ENCODE measurements around the gene PDCD10. TPM values are rescaled to one million over a fixed set of nuclear protein-coding genes. Genes with fewer than 3 reads are reported as not detected.

PDCD10 gene
- total RNA-seq, 4 donors from 2014 or later: 53.6 to 95.4 (median 68.5) TPM

GRCh38 chr3:167700046-167700445 lies 34.6 kb downstream of the PDCD10 start:
- H3K9me3 ChIP-seq: no peaks in the 10 kb centered on the region
- H3K36me3 ChIP-seq: peaks cover 3 to 44% of the 10 kb centered on the region in 2 donors
- no peak for TF ChIP-seq POLR2A (IDR thresholded peaks at IDR 0.05)
- no peak for TF ChIP-seq POLR2AphosphoS5 (IDR thresholded peaks at IDR 0.05)
- no peak for TF ChIP-seq EP300 (IDR thresholded peaks at IDR 0.05)
- no peak for TF ChIP-seq CTCF (IDR thresholded peaks at IDR 0.05)
- H3K27ac ChIP-seq: no peak overlapping the region
- 77 to 96% methylated on average over 3 to 4 of the region's 4 CpGs for WGBS, 2 donors (ENCODE audit: low coverage in 1 of 2)
- no peak for ATAC-seq
- H3K4me3 ChIP-seq: no peak overlapping the region
- H3K27me3 ChIP-seq: no peaks in the 10 kb centered on the region
- H3K4me1 ChIP-seq: no peaks in the 10 kb centered on the region

- WGBS, 2 donors (ENCODE audit: low coverage in 1 of 2): 72 to 93% methylated on average over 2 of the region's 2 CpGs
- H3K36me3 ChIP-seq: peaks cover 3 to 44% of the 10 kb centered on the region in 2 donors
- no peak for ATAC-seq
- no peaks in the 10 kb centered on the region for H3K9me3 ChIP-seq
- no peak overlapping the region for H3K4me3 ChIP-seq
- H3K27ac ChIP-seq: no peak overlapping the region
- H3K4me1 ChIP-seq: no peaks in the 10 kb centered on the region
- TF ChIP-seq POLR2A (IDR thresholded peaks at IDR 0.05) (no peak), EP300 (IDR thresholded peaks at IDR 0.05) (no peak), POLR2AphosphoS5 (IDR thresholded peaks at IDR 0.05) (no peak), CTCF (IDR thresholded peaks at IDR 0.05) (no peak)
- no peaks in the 10 kb centered on the region for H3K27me3 ChIP-seq
Observed at GRCh38 chr3:167694121-167694520, 40.6 kb downstream of the PDCD10 start.

DNA sequence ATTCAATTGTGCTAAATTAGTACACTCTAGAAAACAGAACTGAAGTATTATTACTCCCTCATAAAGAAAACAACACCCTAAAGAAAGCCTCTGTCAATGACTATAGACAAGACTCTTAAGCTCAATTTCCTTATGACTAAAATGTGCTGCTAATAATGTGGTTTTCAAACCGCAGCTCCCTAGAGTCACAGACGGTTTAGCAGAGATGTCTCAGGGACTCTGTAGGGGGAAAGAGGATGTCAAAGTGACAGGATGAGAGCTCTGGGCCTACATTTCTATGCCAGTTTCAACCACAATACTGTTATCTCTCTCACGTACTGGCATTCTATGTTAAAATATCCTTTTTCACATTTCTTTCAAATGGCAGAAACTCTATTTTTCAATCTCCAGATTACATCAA lies 43.3 kb downstream of the PDCD10 start:
- ATAC-seq: no peak
- H3K9me3 ChIP-seq: no peaks in the 10 kb centered on the region
- H3K4me3 ChIP-seq: no peak overlapping the region
- peaks cover 0 to 50% of the 10 kb centered on the region in 2 donors for H3K36me3 ChIP-seq
- no peaks in the 10 kb centered on the region for H3K4me1 ChIP-seq
- H3K27ac ChIP-seq: no peak overlapping the region
- WGBS, 2 donors (ENCODE audit: low coverage in 1 of 2): 63 to 85% methylated on average over 3 of the region's 3 CpGs
- no peaks in the 10 kb centered on the region for H3K27me3 ChIP-seq
- no peak for TF ChIP-seq POLR2AphosphoS5 (IDR thresholded peaks at IDR 0.05)
- TF ChIP-seq EP300 (IDR thresholded peaks at IDR 0.05): no peak
- no peak for TF ChIP-seq POLR2A (IDR thresholded peaks at IDR 0.05)
- TF ChIP-seq CTCF (IDR thresholded peaks at IDR 0.05): no peak

DNA sequence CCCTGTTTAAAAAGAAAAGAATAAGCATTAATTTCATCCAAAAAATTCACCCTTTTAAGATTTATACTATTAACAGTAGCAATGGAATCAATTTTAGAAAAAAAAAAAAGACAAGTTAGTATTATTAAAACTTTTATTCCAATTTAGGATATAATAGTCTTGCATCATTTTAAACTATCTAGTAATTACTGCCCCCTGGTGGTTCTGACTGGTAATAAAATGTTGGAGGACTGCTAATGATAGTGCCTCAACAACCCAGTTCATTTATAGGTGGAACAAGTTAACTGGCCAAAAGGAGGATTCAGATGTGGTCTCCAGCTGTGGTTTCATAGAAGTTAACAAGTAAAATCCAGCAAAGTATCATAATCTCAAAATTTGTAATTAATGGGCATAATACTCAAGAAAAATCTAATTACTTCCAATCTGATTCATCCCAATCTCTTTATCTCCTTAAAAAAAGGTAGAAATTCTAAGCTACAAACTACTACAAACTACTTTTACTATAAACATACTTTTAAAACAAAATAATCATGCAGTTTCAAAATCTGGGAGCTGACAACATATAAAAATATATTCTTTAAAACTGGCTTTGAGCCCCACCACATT lies 50.2 kb downstream of the PDCD10 start:
- peaks cover 0 to 52% of the 10 kb centered on the region in 2 donors for H3K36me3 ChIP-seq
- peak; percentile 34 for ATAC-seq
- TF ChIP-seq EP300 (IDR thresholded peaks at IDR 0.05) (no peak), POLR2A (IDR thresholded peaks at IDR 0.05) (no peak), CTCF (IDR thresholded peaks at IDR 0.05) (peak; percentile 58 to 75 (median 66)), POLR2AphosphoS5 (IDR thresholded peaks at IDR 0.05) (no peak)

GRCh38 chr3:167679526-167679925 lies 55.2 kb downstream of the PDCD10 start:
- Histone ChIP-seq H3K4me3 (no peak overlapping the region), H3K27me3 (no peaks in the 10 kb centered on the region), H3K4me1 (no peaks in the 10 kb centered on the region), H3K9me3 (peaks cover 0 to 21% (median 0%) of the 10 kb centered on the region in 3 donors), H3K27ac (no peak overlapping the region), H3K36me3 (peaks cover 5 to 70% of the 10 kb centered on the region in 2 donors)
- 88 to 93% methylated on average over 4 of the region's 4 CpGs for WGBS, 2 donors (ENCODE audit: low coverage in 1 of 2)
- no peak for TF ChIP-seq POLR2AphosphoS5 (IDR thresholded peaks at IDR 0.05)
- TF ChIP-seq CTCF (IDR thresholded peaks at IDR 0.05): no peak
- TF ChIP-seq POLR2A (IDR thresholded peaks at IDR 0.05): no peak
- TF ChIP-seq EP300 (IDR thresholded peaks at IDR 0.05): no peak
- ATAC-seq: no peak

More for the DNA sequence above, 50.2 kb downstream of the PDCD10 start:
- Histone ChIP-seq H3K9me3 (no peaks in the 10 kb centered on the region), H3K4me1 (no peaks in the 10 kb centered on the region), H3K4me3 (no peak overlapping the region), H3K27me3 (no peaks in the 10 kb centered on the region), H3K27ac (no peak overlapping the region)
